DMS 273 (cell line): ENCODE data around the gene GID8.
"Not testable (repeated sequence)": the region's sequence is repeated elsewhere in the genome, so short reads cannot be mapped to it uniquely, and the experiment has no call there.

Experiments used
- DNase-seq: peaks from one replicate; lab custom pipeline; 2025; ENCODE audit not compliant: unreplicated experiment; lab: John Stamatoyannopoulos, UW

The GID8 gene

GRCh38 chr20:62956387-62957135 lies 18.6 kb downstream of the GID8 start:
- DNase-seq: no peak

- DNase-seq: no peak
Measured at GRCh38 chr20:62957136-62958117, 19.5 kb downstream of the GID8 start.

GRCh38 chr20:62958388-62959100 lies 20.6 kb downstream of the GID8 start:
- no peak for DNase-seq

GRCh38 chr20:62959101-62959971 lies 21.4 kb downstream of the GID8 start:
- no peak for DNase-seq

GRCh38 chr20:62959998-62960436 lies 22.1 kb downstream of the GID8 start:
- DNase-seq: no peak

GRCh38 chr20:62960446-62961309 lies 22.7 kb downstream of the GID8 start:
- DNase-seq: not testable (repeated sequence)

- no peak for DNase-seq
Measured at GRCh38 chr20:62961310-62961783, 23.4 kb downstream of the GID8 start.

GRCh38 chr20:62961799-62962198 lies 23.9 kb downstream of the GID8 start:
- DNase-seq: no peak

- DNase-seq: no peak
Measured at GRCh38 chr20:62962221-62962879, 24.4 kb downstream of the GID8 start.

GRCh38 chr20:62962891-62963613 lies 25.1 kb downstream of the GID8 start:
- DNase-seq: no peak

- DNase-seq: no peak
Measured at GRCh38 chr20:62963614-62964397, 25.9 kb downstream of the GID8 start.

- DNase-seq: no peak
Measured at GRCh38 chr20:62964700-62965099, 26.8 kb downstream of the GID8 start.

GRCh38 chr20:62965363-62965771 lies 27.4 kb downstream of the GID8 start:
- DNase-seq: no peak

GRCh38 chr20:62966212-62967148 lies 28.5 kb downstream of the GID8 start:
- DNase-seq: no peak

GRCh38 chr20:62967149-62967501 lies 29.2 kb downstream of the GID8 start:
- DNase-seq: no peak

- no peak for DNase-seq
Measured at GRCh38 chr20:62967628-62968351, 29.8 kb downstream of the GID8 start.
